Inflammatory macrophage (primary cell): Measurements from ENCODE around the gene HOXD9.

Experiments used
- DNase-seq, 2 donors: peaks; one replicate each; pipeline ENCODE4 v3.0.0-alpha.2; 2020 to 2022

Gene HOXD9

GRCh38 chr2:176139661-176140512 lies 17.4 kb downstream of the HOXD9 start:
- no peak for DNase-seq

GRCh38 chr2:176140513-176141317 lies 18.2 kb downstream of the HOXD9 start:
- peak; percentile 26 to 36 for DNase-seq

- DNase-seq, result no peak
These were observed 19.8 kb downstream of the HOXD9 start for GRCh38 chr2:176142281-176142680.

- no peak for DNase-seq
These were observed 22.8 kb downstream of the HOXD9 start for GRCh38 chr2:176145085-176145969.

GRCh38 chr2:176146101-176146500 lies 23.6 kb downstream of the HOXD9 start:
- no peak for DNase-seq

- DNase-seq, result no peak
These were observed 24.1 kb downstream of the HOXD9 start for GRCh38 chr2:176146645-176147044.

- DNase-seq, result no peak
These were observed 24.8 kb downstream of the HOXD9 start for GRCh38 chr2:176147210-176147799.

GRCh38 chr2:176147800-176148496 lies 25.4 kb downstream of the HOXD9 start:
- no peak for DNase-seq

GRCh38 chr2:176148751-176149421 lies 26.4 kb downstream of the HOXD9 start:
- no peak for DNase-seq

- no peak for DNase-seq
These were observed 27.0 kb downstream of the HOXD9 start for GRCh38 chr2:176149481-176149938.

GRCh38 chr2:176149939-176150583 lies 27.5 kb downstream of the HOXD9 start:
- DNase-seq, result no peak

- no peak for DNase-seq
These were observed 28.3 kb downstream of the HOXD9 start for GRCh38 chr2:176150584-176151441.

GRCh38 chr2:176151442-176152287 lies 29.1 kb downstream of the HOXD9 start, which contains the start of gene HOXD4:
HOXD4 (plus strand) TSS chr2:176151550; CDS start chr2:176151634, 84 bp downstream.
- DNase-seq, result no peak

- DNase-seq, result no peak
These were observed 30.0 kb downstream of the HOXD9 start for GRCh38 chr2:176152350-176153181.

- no peak for DNase-seq
These were observed 32.2 kb downstream of the HOXD9 start for GRCh38 chr2:176154576-176155252.

- DNase-seq, result no peak
These were observed 33.0 kb downstream of the HOXD9 start for GRCh38 chr2:176155356-176156044.
